Measurements from ENCODE around the gene RAPGEF4. TPM values are rescaled to one million over a fixed set of nuclear protein-coding genes. Genes with fewer than 3 reads are reported as not detected.

RAPGEF4 gene
- total RNA-seq, 1 experiment from 2014 or later, result 2.2 TPM

- no peak for TF ChIP-seq ZSCAN18 (CRISPR knock-in tag; IDR thresholded peaks at IDR 0.05)
- no peak for TF ChIP-seq CBFB (CRISPR knock-in tag; IDR thresholded peaks at IDR 0.05; ENCODE audit: low read depth)
Measured at GRCh38 chr2:172769879-172770278, 34.2 kb downstream of the RAPGEF4 start (continued).

- ATAC-seq (no peak), DNase-seq (ENCODE audit: low spot score) (no peak)
- no peak overlapping the region for H3K27ac Mint-ChIP-seq
- peaks cover 4% of the 10 kb centered on the region for H3K4me1 Mint-ChIP-seq
- TF ChIP-seq CREM (CRISPR knock-in tag; IDR thresholded peaks at IDR 0.05), result no peak
- TF ChIP-seq HMGA2 (CRISPR knock-in tag; IDR thresholded peaks at IDR 0.05), result peak; percentile 96
- H3K4me3 Mint-ChIP-seq, result no peak overlapping the region
- ChIA-PET POLR2A (no interaction called here), CTCF (interaction anchor here (1.3 kb wide), 1 partner anchor 19 kb away, joined by 3 read pairs; no protein-coding TSS in a partner anchor)
- peaks cover 6% of the 10 kb centered on the region for H3K9me3 Mint-ChIP-seq
- no peaks in the 10 kb centered on the region for H3K27me3 Mint-ChIP-seq (ENCODE audit: low read depth)
- H3K36me3 Mint-ChIP-seq, result no peaks in the 10 kb centered on the region
Measured at GRCh38 chr2:172770887-172771286, 35.2 kb downstream of the RAPGEF4 start.

- peaks cover 4% of the 10 kb centered on the region for H3K4me1 Mint-ChIP-seq
- H3K9me3 Mint-ChIP-seq, result peaks cover 6% of the 10 kb centered on the region
- no peaks in the 10 kb centered on the region for H3K36me3 Mint-ChIP-seq
- H3K4me3 Mint-ChIP-seq, result no peak overlapping the region
- no peak overlapping the region for H3K27ac Mint-ChIP-seq
- CTCF ChIA-PET, result no interaction called here
- POLR2A ChIA-PET, result no interaction called here
- H3K27me3 Mint-ChIP-seq (ENCODE audit: low read depth), result no peaks in the 10 kb centered on the region
- TF ChIP-seq ZNF121 (CRISPR knock-in tag; IDR thresholded peaks at IDR 0.05) (no peak), ZNF317 (CRISPR knock-in tag; IDR thresholded peaks at IDR 0.05; ENCODE audit: borderline replicate concordance, low read depth) (no peak), HMGXB4 (CRISPR knock-in tag; IDR thresholded peaks at IDR 0.05) (no peak), RORB (CRISPR knock-in tag; IDR thresholded peaks at IDR 0.05) (no peak), ETV6 (CRISPR knock-in tag; IDR thresholded peaks at IDR 0.05) (no peak), ZBTB21 (CRISPR knock-in tag; IDR thresholded peaks at IDR 0.05; ENCODE audit: borderline replicate concordance) (no peak), TEAD1 (CRISPR knock-in tag; IDR thresholded peaks at IDR 0.05) (no peak)
- ATAC-seq (no peak), DNase-seq (ENCODE audit: low spot score) (no peak)
Measured at GRCh38 chr2:172772633-172773032, 37.0 kb downstream of the RAPGEF4 start.

GRCh38 chr2:172774302-172774701, 38.7 kb downstream of the RAPGEF4 start:
- H3K36me3 Mint-ChIP-seq, result no peaks in the 10 kb centered on the region
- ATAC-seq (no peak), DNase-seq (ENCODE audit: low spot score) (no peak)
- ChIA-PET POLR2A (no interaction called here), CTCF (no interaction called here)
- H3K27me3 Mint-ChIP-seq (ENCODE audit: low read depth), result no peaks in the 10 kb centered on the region
- peaks cover 6% of the 10 kb centered on the region for H3K9me3 Mint-ChIP-seq
- H3K4me1 Mint-ChIP-seq, result peaks cover 4% of the 10 kb centered on the region
- no peak overlapping the region for H3K27ac Mint-ChIP-seq
- no peak overlapping the region for H3K4me3 Mint-ChIP-seq
- no peak for TF ChIP-seq MXD4 (CRISPR knock-in tag; IDR thresholded peaks at IDR 0.05; ENCODE audit: borderline replicate concordance)
- no peak for TF ChIP-seq ZBTB21 (CRISPR knock-in tag; IDR thresholded peaks at IDR 0.05; ENCODE audit: borderline replicate concordance)
- no peak for TF ChIP-seq FOXP4 (CRISPR knock-in tag; IDR thresholded peaks at IDR 0.05)
- no peak for TF ChIP-seq TP53 (CRISPR knock-in tag; IDR thresholded peaks at IDR 0.05)
- no peak for TF ChIP-seq SMAD4 (CRISPR knock-in tag; IDR thresholded peaks at IDR 0.05)
- TF ChIP-seq ZNF219 (CRISPR knock-in tag; IDR thresholded peaks at IDR 0.05; ENCODE audit: borderline replicate concordance), result no peak
- TF ChIP-seq ARID4B (CRISPR knock-in tag; IDR thresholded peaks at IDR 0.05; ENCODE audit: borderline replicate concordance), result no peak
- TF ChIP-seq AFF4 (CRISPR knock-in tag; IDR thresholded peaks at IDR 0.05; ENCODE audit: borderline replicate concordance), result no peak
